GM23338 (cell line): ENCODE data around the gene PRUNE1. TPM values are rescaled to one million over a fixed set of nuclear protein-coding genes. Genes with fewer than 3 reads are reported as not detected.

Experiments used
- ATAC-seq: fragments of 200-7000 bp; cut with Tn5 transposase; 3 replicates; pipeline ENCODE4 v1.9.1; 2020
- DNase-seq: peaks from one replicate; pipeline ENCODE4 v3.0.0-alpha.2; 2015; ENCODE audit warnings: low spot score
- H2AFZ ChIP-seq: fragments of 200-600 bp; sonication (generic); 2 replicates; pipeline ENCODE4 v1.8.0; 2016; ENCODE audit warnings: antibody characterized with exemption, mild to moderate bottlenecking, moderate library complexity
- H3F3A ChIP-seq: fragments of 200-600 bp; sonication (generic); replicated peaks from 2 replicates; pipeline ENCODE4 v1.8.0; 2017; ENCODE audit warnings: antibody characterized with exemption, mixed run types, low read depth
- H3K27ac ChIP-seq: fragments of 200-600 bp; sonication (generic); 2 replicates; pipeline ENCODE4 v1.6.1; 2016; ENCODE audit warnings: low read depth
- H3K27me3 ChIP-seq: fragments of 200-600 bp; sonication (generic); 2 replicates; pipeline ENCODE4 v1.8.0; 2016; ENCODE audit warnings: mild to moderate bottlenecking, mixed run types, moderate library complexity; ENCODE audit not compliant: insufficient read depth
- H3K36me3 ChIP-seq: fragments of 200-600 bp; sonication (generic); 2 replicates; pipeline ENCODE4 v1.8.0; 2016; ENCODE audit warnings: mild to moderate bottlenecking; ENCODE audit not compliant: insufficient read depth
- H3K4me1 ChIP-seq: fragments of 200-600 bp; sonication (generic); 2 replicates; pipeline ENCODE4 v1.8.0; 2016; ENCODE audit warnings: mild to moderate bottlenecking, moderate library complexity; ENCODE audit not compliant: insufficient read depth
- H3K4me2 ChIP-seq: fragments of 200-600 bp; sonication (generic); 2 replicates; pipeline ENCODE4 v1.7.1; 2017; ENCODE audit warnings: mixed run types
- H3K4me3 ChIP-seq: fragments of 200-600 bp; sonication (generic); 2 replicates; pipeline ENCODE4 v1.6.1; 2016; ENCODE audit warnings: mixed run types
- H3K79me2 ChIP-seq: fragments of 200-600 bp; sonication (generic); replicated peaks from 2 replicates; pipeline ENCODE4 v1.8.0; 2017; ENCODE audit warnings: mild to moderate bottlenecking; ENCODE audit not compliant: insufficient read depth
- H3K9me2 ChIP-seq: fragments of 200-600 bp; sonication (generic); 2 replicates; pipeline ENCODE4 v1.8.0; 2017; ENCODE audit not compliant: insufficient read depth
- H4K20me1 ChIP-seq: fragments of 200-600 bp; sonication (generic); replicated peaks from 2 replicates; pipeline ENCODE4 v1.8.0; 2017; ENCODE audit warnings: mild to moderate bottlenecking; ENCODE audit not compliant: insufficient read depth
- H3K27ac Mint-ChIP-seq: 2 replicates; pipeline ENCODE4 v1.8.0; 2020; ENCODE audit warnings: inconsistent platforms, mild to moderate bottlenecking, moderate library complexity, mixed read lengths
- H3K27me3 Mint-ChIP-seq: 3 replicates; pipeline ENCODE4 v1.8.0; 2022; ENCODE audit warnings: low read depth, mild to moderate bottlenecking, moderate library complexity, mixed read lengths, inconsistent platforms; ENCODE audit not compliant: insufficient read depth, poor library complexity
- H3K36me3 Mint-ChIP-seq: 3 replicates; pipeline ENCODE4 v1.8.0; 2021; ENCODE audit warnings: low read depth, mild to moderate bottlenecking, inconsistent platforms, moderate library complexity, mixed read lengths
- H3K4me1 Mint-ChIP-seq: 3 replicates; pipeline ENCODE4 v1.8.0; 2020; ENCODE audit warnings: mild to moderate bottlenecking, inconsistent platforms, mixed read lengths
- H3K4me3 Mint-ChIP-seq: 3 replicates; pipeline ENCODE4 v1.8.0; 2021; ENCODE audit warnings: moderate library complexity, mild to moderate bottlenecking, inconsistent platforms, mixed read lengths
- H3K9me3 Mint-ChIP-seq: 3 replicates; pipeline ENCODE4 v1.8.0; 2020; ENCODE audit warnings: moderate library complexity, mild to moderate bottlenecking, inconsistent platforms, mixed read lengths
- CREB1 ChIP-seq: fragments of 250-450 bp; sonication (Bioruptor Pico); IDR thresholded peaks from 2 replicates; pipeline ENCODE4 v1.5.0; 2020; ENCODE audit warnings: low read depth, mild to moderate bottlenecking, moderate library complexity
- EZH2 ChIP-seq: fragments of 200-600 bp; sonication (generic); IDR thresholded peaks from one replicate; pipeline ENCODE4 v1.8.0; 2017; ENCODE audit warnings: antibody characterized with exemption, mild to moderate bottlenecking, low read depth; ENCODE audit not compliant: unreplicated experiment
- EZH2phosphoT487 ChIP-seq: fragments of 200-600 bp; sonication (generic); IDR thresholded peaks from one replicate; pipeline ENCODE4 v1.8.1; 2018; ENCODE audit warnings: antibody characterized with exemption; ENCODE audit not compliant: unreplicated experiment
- JUNB ChIP-seq: IDR thresholded peaks from one replicate; pipeline ENCODE4 v1.6.1; 2016; ENCODE audit warnings: antibody characterized with exemption; ENCODE audit not compliant: unreplicated experiment
- NANOG ChIP-seq: IDR thresholded peaks from 2 replicates; pipeline ENCODE4 v1.6.1; 2016; ENCODE audit warnings: antibody characterized with exemption, borderline replicate concordance
- REST ChIP-seq: IDR thresholded peaks from one replicate; pipeline ENCODE4 v1.6.1; 2018; ENCODE audit warnings: antibody characterized with exemption; ENCODE audit not compliant: unreplicated experiment
- STAT1 ChIP-seq: IDR thresholded peaks from one replicate; pipeline ENCODE4 v1.6.1; 2016; ENCODE audit warnings: antibody characterized with exemption; ENCODE audit not compliant: unreplicated experiment
- ZNF331 ChIP-seq: fragments of 250-450 bp; sonication (Bioruptor Pico); IDR thresholded peaks from 2 replicates; pipeline ENCODE4 v1.5.0; 2020; ENCODE audit warnings: low read depth, mild to moderate bottlenecking, moderate library complexity
- polyA plus RNA-seq: library from polyadenylated mRNA; unstranded; fragments of >200 nt; fragmentation: Nextera tagmentation; extraction: Ambion mirVana; gene quantifications from 2 replicates; pipeline ENCODE4 v1.2.1, GENCODE V29; 2016
- total RNA-seq: library from RNA; depleted of rRNA; stranded (reverse); fragments of >200 nt; shearing (Covaris generic); gene quantifications from 2 replicates; pipeline ENCODE4 v1.2.3, GENCODE V29; 2014
- TF ChIP-seq, protein P1 (sequence below): fragments of 250-450 bp; sonication (Bioruptor Pico); IDR thresholded peaks from 2 replicates; pipeline ENCODE4 v1.5.0; 2020; ENCODE audit warnings: mild to moderate bottlenecking, moderate library complexity
- TF ChIP-seq, protein P2 (sequence below), 2 experiments: fragments of 200-600 bp in 1 of 2; sonication (generic) in 1 of 2; conservative IDR thresholded peaks; 2 replicates each; pipeline versions ENCODE4 v1.5.1 to v1.6.1; 2016 to 2017; ENCODE audit warnings: antibody characterized with exemption in 2 of 2, low read depth in 2 of 2, mild to moderate bottlenecking in 2 of 2, moderate library complexity in 1 of 2

Gene PRUNE1
- total and polyA plus RNA-seq, 2 experiments from 2014 or later = 14.7 to 33.2 TPM

DNA sequence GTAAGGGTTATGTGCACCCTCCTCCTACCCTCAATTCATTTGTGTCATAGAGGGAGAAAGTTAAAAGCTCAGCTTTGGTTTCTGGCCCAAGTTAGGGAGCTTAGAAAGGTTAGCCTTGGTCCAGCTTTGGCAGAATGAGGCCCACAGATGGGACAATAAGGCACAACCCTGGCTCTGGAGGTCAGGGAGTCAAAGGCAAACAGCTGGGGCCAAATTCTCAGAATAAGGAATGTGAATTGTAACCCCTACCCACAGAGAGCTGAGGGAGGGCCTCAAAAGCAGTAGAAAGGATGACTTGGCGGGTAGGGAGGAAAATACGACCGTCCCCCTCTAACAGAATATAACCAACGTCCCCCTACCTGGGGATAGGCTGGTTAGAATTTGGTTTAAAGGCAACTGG lies 42.6 kb upstream of the PRUNE1 start:
- H3F3A ChIP-seq = peaks cover 34% of the 10 kb centered on the region
- H3K79me2 ChIP-seq = peaks cover 23% of the 10 kb centered on the region
- H2AFZ ChIP-seq = no peak overlapping the region
- TF ChIP-seq EZH2phosphoT487 (no peak), NANOG (no peak), JUNB (no peak), STAT1 (no peak), EZH2 (no peak), REST (no peak), ZNF331 (CRISPR knock-in tag) (no peak), CREB1 (no peak)
- TF ChIP-seq, protein P1, sequence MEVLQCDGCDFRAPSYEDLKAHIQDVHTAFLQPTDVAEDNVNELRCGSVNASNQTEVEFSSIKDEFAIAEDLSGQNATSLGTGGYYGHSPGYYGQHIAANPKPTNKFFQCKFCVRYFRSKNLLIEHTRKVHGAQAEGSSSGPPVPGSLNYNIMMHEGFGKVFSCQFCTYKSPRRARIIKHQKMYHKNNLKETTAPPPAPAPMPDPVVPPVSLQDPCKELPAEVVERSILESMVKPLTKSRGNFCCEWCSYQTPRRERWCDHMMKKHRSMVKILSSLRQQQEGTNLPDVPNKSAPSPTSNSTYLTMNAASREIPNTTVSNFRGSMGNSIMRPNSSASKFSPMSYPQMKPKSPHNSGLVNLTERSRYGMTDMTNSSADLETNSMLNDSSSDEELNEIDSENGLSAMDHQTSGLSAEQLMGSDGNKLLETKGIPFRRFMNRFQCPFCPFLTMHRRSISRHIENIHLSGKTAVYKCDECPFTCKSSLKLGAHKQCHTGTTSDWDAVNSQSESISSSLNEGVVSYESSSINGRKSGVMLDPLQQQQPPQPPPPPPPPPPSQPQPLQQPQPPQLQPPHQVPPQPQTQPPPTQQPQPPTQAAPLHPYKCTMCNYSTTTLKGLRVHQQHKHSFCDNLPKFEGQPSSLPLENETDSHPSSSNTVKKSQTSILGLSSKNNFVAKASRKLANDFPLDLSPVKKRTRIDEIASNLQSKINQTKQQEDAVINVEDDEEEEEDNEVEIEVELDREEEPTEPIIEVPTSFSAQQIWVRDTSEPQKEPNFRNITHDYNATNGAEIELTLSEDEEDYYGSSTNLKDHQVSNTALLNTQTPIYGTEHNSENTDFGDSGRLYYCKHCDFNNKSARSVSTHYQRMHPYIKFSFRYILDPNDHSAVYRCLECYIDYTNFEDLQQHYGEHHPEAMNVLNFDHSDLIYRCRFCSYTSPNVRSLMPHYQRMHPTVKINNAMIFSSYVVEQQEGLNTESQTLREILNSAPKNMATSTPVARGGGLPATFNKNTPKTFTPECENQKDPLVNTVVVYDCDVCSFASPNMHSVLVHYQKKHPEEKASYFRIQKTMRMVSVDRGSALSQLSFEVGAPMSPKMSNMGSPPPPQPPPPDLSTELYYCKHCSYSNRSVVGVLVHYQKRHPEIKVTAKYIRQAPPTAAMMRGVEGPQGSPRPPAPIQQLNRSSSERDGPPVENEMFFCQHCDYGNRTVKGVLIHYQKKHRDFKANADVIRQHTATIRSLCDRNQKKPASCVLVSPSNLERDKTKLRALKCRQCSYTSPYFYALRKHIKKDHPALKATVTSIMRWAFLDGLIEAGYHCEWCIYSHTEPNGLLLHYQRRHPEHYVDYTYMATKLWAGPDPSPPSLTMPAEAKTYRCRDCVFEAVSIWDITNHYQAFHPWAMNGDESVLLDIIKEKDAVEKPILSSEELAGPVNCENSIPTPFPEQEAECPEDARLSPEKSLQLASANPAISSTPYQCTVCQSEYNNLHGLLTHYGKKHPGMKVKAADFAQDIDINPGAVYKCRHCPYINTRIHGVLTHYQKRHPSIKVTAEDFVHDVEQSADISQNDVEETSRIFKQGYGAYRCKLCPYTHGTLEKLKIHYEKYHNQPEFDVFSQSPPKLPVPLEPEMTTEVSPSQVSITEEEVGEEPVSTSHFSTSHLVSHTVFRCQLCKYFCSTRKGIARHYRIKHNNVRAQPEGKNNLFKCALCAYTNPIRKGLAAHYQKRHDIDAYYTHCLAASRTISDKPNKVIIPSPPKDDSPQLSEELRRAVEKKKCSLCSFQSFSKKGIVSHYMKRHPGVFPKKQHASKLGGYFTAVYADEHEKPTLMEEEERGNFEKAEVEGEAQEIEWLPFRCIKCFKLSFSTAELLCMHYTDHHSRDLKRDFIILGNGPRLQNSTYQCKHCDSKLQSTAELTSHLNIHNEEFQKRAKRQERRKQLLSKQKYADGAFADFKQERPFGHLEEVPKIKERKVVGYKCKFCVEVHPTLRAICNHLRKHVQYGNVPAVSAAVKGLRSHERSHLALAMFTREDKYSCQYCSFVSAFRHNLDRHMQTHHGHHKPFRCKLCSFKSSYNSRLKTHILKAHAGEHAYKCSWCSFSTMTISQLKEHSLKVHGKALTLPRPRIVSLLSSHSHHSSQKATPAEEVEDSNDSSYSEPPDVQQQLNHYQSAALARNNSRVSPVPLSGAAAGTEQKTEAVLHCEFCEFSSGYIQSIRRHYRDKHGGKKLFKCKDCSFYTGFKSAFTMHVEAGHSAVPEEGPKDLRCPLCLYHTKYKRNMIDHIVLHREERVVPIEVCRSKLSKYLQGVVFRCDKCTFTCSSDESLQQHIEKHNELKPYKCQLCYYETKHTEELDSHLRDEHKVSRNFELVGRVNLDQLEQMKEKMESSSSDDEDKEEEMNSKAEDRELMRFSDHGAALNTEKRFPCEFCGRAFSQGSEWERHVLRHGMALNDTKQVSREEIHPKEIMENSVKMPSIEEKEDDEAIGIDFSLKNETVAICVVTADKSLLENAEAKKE (CRISPR knock-in tag) = no peak
- TF ChIP-seq, protein P2, sequence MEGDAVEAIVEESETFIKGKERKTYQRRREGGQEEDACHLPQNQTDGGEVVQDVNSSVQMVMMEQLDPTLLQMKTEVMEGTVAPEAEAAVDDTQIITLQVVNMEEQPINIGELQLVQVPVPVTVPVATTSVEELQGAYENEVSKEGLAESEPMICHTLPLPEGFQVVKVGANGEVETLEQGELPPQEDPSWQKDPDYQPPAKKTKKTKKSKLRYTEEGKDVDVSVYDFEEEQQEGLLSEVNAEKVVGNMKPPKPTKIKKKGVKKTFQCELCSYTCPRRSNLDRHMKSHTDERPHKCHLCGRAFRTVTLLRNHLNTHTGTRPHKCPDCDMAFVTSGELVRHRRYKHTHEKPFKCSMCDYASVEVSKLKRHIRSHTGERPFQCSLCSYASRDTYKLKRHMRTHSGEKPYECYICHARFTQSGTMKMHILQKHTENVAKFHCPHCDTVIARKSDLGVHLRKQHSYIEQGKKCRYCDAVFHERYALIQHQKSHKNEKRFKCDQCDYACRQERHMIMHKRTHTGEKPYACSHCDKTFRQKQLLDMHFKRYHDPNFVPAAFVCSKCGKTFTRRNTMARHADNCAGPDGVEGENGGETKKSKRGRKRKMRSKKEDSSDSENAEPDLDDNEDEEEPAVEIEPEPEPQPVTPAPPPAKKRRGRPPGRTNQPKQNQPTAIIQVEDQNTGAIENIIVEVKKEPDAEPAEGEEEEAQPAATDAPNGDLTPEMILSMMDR (conservative IDR thresholded peaks at IDR 0.05; ENCODE audit: low read depth in 2 of 2) = no peak
- no peaks in the 10 kb centered on the region; the same call in 2 of the 3 replicates for H3K9me3 Mint-ChIP-seq
- H3K4me2 ChIP-seq = no peak overlapping the region
- no peaks in the 10 kb centered on the region for H3K9me2 ChIP-seq
- no peaks in the 10 kb centered on the region for H3K27me3 ChIP-seq
- ATAC-seq = no peak
- no peak overlapping the region for H3K27ac ChIP-seq
- peaks cover 86% of the 10 kb centered on the region for H3K36me3 Mint-ChIP-seq
- DNase-seq = no peak
- peaks cover 15% of the 10 kb centered on the region for H3K27me3 Mint-ChIP-seq
- H3K4me1 ChIP-seq = peaks cover 7% of the 10 kb centered on the region
- no peak overlapping the region for H3K4me3 ChIP-seq
- H3K4me1 Mint-ChIP-seq = peaks cover 14% of the 10 kb centered on the region
- H3K27ac Mint-ChIP-seq = no peak overlapping the region
- no peak overlapping the region for H3K4me3 Mint-ChIP-seq
- peaks cover 51% of the 10 kb centered on the region for H3K36me3 ChIP-seq
- peaks cover 26% of the 10 kb centered on the region for H4K20me1 ChIP-seq
